OCI-LY3 (cell line): ENCODE results near the gene CITED1.

Experiments used
- EZH2phosphoT487 ChIP-seq: fragments of 200-600 bp; shearing (Covaris generic); IDR thresholded peaks from 2 replicates; pipeline ENCODE4 v1.6.1; 2018; ENCODE audit warnings: antibody characterized with exemption, mixed run types, low read depth
- TF ChIP-seq, protein P1 (sequence below): fragments of 200-600, 300-600 bp; sonication (generic); IDR thresholded peaks from 2 replicates; pipeline ENCODE4 v1.5.1; 2014; ENCODE audit warnings: antibody characterized with exemption, low read length, low read depth

DNA sequence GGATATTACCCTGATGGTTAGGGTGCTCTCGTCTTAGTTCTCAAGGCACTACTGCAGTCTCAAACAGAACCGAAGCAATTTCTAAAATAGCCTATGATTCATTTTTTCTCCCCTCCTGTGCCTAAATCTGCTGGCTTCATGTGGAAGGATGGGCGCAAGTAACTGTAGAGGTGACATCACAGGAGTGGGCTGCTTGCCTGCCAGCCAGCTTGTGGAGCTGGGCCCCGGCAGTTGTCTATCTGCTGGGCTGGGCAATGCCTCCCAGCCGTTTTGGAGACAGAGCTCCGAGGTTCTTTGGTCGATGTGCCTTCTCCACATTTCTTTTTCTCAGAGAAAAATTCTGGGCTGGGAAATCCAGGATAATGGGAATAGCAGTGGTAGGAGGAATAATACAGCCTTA is 34.3 kb upstream of the CITED1 start:
- TF ChIP-seq, protein P1, sequence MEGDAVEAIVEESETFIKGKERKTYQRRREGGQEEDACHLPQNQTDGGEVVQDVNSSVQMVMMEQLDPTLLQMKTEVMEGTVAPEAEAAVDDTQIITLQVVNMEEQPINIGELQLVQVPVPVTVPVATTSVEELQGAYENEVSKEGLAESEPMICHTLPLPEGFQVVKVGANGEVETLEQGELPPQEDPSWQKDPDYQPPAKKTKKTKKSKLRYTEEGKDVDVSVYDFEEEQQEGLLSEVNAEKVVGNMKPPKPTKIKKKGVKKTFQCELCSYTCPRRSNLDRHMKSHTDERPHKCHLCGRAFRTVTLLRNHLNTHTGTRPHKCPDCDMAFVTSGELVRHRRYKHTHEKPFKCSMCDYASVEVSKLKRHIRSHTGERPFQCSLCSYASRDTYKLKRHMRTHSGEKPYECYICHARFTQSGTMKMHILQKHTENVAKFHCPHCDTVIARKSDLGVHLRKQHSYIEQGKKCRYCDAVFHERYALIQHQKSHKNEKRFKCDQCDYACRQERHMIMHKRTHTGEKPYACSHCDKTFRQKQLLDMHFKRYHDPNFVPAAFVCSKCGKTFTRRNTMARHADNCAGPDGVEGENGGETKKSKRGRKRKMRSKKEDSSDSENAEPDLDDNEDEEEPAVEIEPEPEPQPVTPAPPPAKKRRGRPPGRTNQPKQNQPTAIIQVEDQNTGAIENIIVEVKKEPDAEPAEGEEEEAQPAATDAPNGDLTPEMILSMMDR, result no peak
- no peak for TF ChIP-seq EZH2phosphoT487
